GM18951 (cell line): ENCODE data around the gene CDK2AP2.
"Not testable (repeated sequence)": the region's sequence is repeated elsewhere in the genome, so short reads cannot be mapped to it uniquely, and the experiment has no call there.

Experiments
- POLR2A ChIP-seq: IDR thresholded peaks from 4 replicates; pipeline ENCODE4 v1.6.1; 2011; ENCODE audit warnings: mild to moderate bottlenecking; ENCODE audit not compliant: insufficient read length, insufficient read depth; ENCODE audit errors: extremely low read depth
- in situ Hi-C: fragments of 300-500 bp; cut with MboI; formaldehyde crosslinking; loops from one replicate; pipeline ENCODE4 v1.12.0; 2022; ENCODE audit warnings: low sequenced_read_pairs, mixed read lengths, inconsistent platforms; ENCODE audit not compliant: unreplicated experiment

Gene CDK2AP2

DNA sequence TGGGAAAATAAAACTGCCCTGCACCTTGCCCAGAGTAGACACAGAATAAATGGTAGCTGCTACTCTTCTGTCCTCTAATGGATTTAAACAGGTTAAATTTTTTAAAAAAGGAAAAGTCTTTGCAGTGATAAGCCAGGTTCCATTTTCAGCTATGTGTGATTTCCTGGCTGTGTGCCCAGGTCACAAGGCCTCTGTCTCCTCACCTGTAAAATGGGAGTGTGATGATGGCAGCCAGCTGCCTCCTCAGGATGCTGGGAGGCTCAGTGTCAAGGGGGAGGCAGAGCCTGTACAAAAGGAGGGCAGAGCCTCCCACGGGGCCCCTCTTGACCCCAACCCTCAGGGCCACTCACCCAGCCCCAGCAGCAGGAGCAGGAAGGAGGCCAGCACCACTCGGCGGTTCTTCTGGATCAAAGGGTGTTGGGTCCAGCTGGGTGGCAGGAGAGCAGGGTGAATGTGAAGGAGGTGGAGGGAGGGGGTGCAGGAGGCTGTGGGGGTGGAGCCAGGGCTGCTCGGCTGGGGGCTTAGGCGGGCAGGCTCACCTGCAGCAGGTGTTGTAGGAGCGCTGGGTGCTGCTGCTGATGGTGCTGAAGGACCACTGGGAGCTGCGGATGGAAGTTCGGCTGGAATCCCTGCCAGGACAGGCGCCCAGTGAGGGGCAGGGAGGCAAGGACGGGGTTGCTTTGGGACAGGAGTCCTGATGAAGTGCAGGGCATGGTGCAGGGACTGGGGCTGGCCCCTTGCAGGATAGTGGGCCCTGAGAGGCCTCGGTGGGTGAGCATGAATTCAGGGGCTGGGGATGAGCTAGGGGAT lies 40.8 kb downstream of the CDK2AP2 start:
- no peak for TF ChIP-seq POLR2A

DNA sequence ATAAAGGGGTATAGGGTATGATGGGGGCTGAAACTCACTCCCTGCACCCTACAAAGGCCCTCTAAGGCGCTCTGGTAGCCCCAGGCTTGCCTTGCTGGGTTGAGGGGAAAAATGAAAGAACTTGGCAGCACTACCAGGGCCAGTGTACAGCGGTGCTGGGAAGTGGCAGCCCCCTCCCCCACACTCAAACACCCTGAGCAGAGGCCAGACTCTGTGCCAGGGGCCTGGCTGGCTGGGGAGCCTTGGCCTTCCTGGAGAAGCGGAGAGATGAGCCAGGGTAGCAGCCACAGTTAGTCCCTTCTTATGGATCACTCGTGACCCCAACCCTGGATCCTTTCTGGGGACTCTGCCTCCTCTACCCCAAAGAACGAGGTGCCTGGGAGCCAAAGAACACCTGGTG lies 41.6 kb downstream of the CDK2AP2 start:
- in situ Hi-C loops: no loop called here

More for the DNA sequence above, 40.8 kb downstream of the CDK2AP2 start:
- in situ Hi-C loops: no loop called here

DNA sequence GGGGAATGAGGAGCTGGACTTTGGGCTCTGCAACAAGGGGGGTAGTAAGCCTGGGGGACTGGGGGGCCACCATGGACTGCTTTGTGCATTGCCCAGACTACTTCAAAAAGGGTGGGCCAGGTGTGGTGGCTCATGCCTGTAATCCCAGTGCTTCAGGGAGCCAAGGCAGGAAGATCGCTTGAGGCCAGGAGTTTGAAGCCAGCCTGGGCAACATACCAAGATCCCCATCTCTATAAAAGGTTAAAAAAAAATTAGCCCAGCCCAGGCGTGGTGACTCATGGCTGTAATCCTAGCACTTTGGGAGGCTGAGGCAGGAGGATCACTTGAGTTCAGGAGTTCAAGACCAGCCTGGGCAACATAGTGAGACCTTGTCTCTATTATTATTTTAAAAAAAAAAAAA lies 42.4 kb downstream of the CDK2AP2 start:
- in situ Hi-C loops: not testable (repeated sequence)

More for the DNA sequence above, 41.6 kb downstream of the CDK2AP2 start:
- TF ChIP-seq POLR2A: no peak

DNA sequence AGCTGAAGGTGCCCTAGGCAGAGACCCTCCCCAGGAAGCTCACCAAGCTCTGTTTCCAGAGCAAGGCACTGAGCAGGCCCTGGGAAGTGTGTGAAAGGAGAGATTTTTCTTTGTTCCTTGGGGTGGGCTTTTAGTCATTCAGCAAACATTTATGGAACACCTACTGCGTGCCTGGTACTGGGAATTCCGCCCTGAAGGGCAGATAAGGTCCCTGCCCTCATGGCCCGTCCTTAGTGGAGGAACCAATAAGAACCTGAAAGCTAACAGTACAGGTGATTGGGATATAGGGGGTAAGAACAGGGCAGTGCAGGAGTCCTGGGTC lies 42.8 kb downstream of the CDK2AP2 start:
- in situ Hi-C loops: no loop called here
- no peak for TF ChIP-seq POLR2A

DNA sequence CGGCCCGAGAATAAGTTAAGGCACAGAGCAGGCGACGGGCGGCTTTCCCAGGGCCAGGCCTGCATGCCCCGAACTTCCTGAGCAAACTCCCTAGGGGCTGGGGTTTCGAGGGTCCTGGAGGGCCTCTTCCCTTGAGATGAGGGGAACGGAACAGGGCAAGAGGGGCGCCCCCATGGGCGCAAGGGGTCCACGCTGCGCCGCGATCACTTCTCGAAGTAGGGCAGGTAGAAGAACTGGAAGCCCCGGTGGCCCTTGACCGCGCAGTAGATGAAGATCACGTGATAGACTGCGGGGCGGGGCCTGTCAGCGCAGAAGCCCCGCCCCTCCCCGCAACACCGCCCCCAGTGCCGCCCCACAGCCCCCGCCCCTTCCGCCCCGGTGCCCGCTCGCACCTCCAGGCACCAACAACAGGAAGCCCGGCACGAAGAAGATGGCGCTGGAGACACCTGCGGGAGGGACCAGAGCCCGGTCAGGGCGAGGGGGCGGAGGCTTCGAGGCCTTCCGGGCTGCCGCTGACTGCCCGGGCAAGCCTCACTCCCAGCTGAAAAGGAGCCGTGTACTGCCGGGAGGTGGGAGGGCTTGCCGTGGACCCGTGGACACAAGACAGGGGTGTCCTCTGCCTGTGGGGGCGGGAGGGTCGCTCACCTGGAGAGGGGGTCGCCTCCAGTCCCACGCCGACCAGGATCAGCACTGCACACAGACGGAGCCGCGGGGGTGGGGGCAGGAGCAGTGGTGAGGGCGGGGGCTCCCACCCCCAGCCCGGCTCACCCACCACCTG lies 43.4 kb downstream of the CDK2AP2 start:
- in situ Hi-C loops: no loop called here
- TF ChIP-seq POLR2A: peak; percentile 90

DNA sequence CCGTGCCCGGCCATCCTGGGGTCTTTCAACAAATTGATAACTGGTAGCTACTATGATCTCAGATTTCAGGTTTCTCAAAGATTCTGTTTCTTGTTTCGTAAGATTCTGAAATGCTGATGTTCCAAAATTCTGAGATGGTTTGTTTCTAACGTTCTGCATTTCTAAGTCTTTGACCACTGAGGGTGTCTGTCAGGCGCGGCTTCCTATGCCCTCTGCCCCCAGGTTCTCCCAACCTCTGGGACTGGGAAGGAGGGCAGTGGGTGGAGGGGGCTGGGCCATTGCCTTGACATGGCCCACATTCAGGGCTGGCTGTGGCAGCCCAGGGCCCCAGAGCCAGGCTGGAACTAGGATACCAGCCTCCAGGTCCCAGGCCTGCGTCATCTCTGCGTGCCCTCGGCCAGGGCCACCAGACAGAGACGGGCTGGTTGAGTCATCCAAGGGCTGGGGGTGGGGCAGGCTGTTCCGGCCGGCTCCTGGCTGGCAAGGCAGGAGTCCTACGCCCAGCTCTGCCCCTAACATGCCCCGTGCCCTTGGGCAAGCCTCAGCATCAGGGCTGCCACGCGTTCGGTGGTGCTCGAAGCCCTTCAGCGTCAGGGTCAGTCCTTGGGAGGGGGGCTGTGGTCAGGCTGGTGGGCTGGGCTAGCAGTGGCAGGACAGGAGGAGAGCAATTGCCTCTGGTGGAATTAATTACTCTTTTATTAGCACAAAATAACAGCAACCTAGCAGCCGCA lies 44.1 kb downstream of the CDK2AP2 start:
- TF ChIP-seq POLR2A: no peak
- in situ Hi-C loops: no loop called here

DNA sequence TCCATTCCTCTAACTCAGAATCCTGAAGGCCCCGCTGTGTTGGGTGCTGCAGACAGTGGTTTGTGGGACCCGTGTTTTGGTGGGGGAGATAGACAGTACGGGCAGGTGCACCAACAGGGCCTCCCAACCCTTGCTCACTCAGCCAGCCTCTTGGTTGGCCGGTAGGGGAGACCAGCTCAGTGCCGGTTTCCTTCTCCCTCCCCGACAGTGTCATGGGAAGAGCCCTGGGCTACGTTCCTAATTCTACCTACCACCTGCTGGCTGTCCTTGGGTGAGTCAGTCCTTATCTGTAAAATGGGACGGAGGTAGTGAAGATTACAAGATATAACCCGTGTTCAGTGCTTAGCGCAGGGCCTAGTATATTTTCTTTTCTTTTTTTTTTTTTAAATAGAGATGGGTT lies 44.8 kb downstream of the CDK2AP2 start:
- no peak for TF ChIP-seq POLR2A
- in situ Hi-C loops: no loop called here

DNA sequence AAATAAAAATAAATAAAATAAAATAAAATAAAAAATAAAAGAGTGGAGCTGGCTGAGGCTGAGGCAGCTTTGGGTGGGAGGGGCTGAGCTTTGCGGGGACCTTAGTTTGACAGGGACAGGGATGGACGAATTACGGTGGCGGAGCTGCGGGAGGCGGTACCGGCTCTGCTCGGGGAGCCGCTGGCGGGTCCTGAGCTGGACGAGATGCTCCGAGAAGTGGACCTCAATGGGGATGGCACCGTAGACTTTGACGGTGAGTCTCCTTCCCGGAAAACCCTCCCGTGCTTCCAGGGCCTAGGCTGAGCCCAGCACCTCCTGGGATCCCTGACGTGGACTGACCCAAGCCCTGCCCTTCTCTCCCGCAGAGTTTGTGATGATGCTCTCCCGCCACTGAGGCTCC lies 49.7 kb downstream of the CDK2AP2 start:
- in situ Hi-C loops: no loop called here
- TF ChIP-seq POLR2A: no peak

DNA sequence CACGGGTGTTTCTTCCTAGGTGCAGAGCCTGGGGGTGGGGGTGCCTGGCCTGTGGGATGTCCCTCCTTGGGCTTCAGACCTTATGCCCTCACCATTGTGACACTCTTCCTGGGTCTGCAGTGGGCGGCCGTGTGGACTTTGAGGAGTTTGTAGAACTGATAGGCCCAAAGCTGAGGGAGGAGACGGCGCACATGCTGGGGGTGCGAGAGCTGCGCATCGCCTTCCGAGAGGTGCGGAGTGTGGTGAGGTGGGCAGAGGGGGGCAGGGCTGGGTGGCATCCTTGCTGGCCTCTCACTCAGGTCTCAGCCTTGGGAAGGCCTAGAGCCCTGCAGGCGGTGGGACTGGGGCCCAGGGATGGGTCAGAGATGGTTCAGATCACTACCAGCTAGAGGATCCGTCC lies 50.5 kb downstream of the CDK2AP2 start:
- in situ Hi-C loops: no loop called here
- TF ChIP-seq POLR2A: no peak
